ENCODE measurements around the gene RFNG. TPM values are rescaled to one million over a fixed set of nuclear protein-coding genes. Genes with fewer than 3 reads are reported as not detected.

The RFNG gene
- total and polyA plus RNA-seq, 2 of the 13 experiments (the other 11 are each of a cell fraction or from before 2014, with no cell fraction given) = 61.4 to 64.0 TPM

DNA sequence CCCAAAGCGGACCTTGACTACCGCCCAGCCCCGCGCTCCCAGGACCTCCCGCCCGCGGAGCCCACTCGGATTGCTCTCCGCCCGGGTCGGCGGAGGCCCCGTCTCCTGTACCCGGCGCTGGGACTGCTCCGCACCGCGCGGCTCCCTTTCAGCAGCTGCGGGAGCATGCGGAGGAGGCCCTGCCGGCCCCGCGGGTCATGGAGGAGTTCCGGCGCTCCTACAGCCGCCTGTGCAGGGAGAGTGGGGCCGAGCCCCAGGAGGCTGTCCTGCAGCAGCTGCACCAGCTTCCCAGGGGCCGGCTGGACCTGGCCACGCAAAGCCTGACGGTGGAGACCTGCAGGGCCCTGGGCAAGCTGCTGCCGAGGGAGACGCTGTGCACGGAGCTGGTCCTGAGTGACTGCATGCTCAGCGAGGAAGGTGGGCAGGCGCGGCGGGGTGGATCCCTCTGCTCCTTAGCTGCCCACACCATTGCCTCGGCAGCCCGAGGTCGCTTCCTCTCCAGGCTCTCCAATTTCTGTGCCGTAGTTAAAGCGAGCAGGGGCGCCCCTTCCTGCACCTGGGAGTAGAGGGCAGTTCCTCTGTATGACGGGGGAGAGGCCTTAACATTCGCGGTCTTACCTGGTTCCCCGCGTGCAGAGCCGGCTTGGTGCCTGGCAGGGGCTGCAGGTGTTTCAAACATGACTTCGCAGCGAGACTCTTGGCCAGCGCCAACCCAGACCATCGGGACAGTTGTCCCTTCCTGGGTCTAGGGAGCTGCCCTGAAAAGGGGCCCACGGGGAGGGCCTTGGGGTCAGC is 28.0 kb downstream of the RFNG start (continued):
- 0 out of 2 replicates have a peak, but pooled peaks have one; percentile 7 for TF ChIP-seq ZNF619 (CRISPR knock-in tag; IDR thresholded peaks at IDR 0.05)
- no peak for TF ChIP-seq ZNF75D (CRISPR knock-in tag; IDR thresholded peaks at IDR 0.05; ENCODE audit: borderline replicate concordance)
- peak; percentile 62; the same call in 1 of the 2 replicates for TF ChIP-seq TIGD3 (CRISPR knock-in tag; IDR thresholded peaks at IDR 0.05; ENCODE audit: borderline replicate concordance)
- no peak for TF ChIP-seq ZNF121 (CRISPR knock-in tag; IDR thresholded peaks at IDR 0.05)
- TF ChIP-seq, protein P1, sequence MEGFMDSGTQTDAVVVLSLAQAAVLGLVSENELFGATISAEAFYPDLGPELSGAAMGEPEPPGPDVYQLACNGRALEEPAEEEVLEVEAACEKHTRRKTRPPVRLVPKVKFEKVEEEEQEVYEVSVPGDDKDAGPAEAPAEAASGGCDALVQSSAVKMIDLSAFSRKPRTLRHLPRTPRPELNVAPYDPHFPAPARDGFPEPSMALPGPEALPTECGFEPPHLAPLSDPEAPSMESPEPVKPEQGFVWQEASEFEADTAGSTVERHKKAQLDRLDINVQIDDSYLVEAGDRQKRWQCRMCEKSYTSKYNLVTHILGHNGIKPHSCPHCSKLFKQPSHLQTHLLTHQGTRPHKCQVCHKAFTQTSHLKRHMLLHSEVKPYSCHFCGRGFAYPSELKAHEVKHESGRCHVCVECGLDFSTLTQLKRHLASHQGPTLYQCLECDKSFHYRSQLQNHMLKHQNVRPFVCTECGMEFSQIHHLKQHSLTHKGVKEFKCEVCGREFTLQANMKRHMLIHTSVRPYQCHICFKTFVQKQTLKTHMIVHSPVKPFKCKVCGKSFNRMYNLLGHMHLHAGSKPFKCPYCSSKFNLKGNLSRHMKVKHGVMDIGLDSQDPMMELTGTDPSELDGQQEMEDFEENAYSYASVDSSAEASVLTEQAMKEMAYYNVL (CRISPR knock-in tag; IDR thresholded peaks at IDR 0.05; ENCODE audit: borderline replicate concordance) = no peak
- TF ChIP-seq ZFP36L1 (CRISPR knock-in tag; IDR thresholded peaks at IDR 0.05) = no peak
- TF ChIP-seq MXD4 (CRISPR knock-in tag; IDR thresholded peaks at IDR 0.05) = 0 out of 2 replicates have a peak, but pooled peaks have one; percentile 6
- TF ChIP-seq, protein P2, sequence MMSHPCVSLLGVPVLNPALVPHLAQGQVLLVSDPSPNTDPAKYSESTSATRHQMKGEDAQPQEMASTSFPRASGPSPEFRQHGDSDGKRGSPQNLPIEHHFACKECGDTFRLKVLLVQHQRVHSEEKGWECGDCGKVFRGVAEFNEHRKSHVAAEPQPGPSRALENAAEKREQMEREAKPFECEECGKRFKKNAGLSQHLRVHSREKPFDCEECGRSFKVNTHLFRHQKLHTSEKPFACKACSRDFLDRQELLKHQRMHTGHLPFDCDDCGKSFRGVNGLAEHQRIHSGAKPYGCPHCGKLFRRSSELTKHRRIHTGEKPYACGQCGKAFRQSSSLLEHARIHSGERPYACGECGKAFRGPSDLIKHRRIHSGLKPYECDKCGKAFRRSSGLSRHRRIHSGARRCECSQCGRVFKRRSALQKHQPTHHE (CRISPR knock-in tag; IDR thresholded peaks at IDR 0.05; ENCODE audit: borderline replicate concordance) = no peak
- peak; percentile 11; the same call in 1 of the 2 replicates for TF ChIP-seq HOXA3 (CRISPR knock-in tag; IDR thresholded peaks at IDR 0.05)
- TF ChIP-seq RCOR2 (CRISPR knock-in tag; IDR thresholded peaks at IDR 0.05) = no peak
- TF ChIP-seq ZHX2 (IDR thresholded peaks at IDR 0.05; ENCODE audit: low read depth) = no peak
- TF ChIP-seq ZHX2 (CRISPR knock-in tag; IDR thresholded peaks at IDR 0.05; ENCODE audit: borderline replicate concordance) = no peak
- TF ChIP-seq, protein P3, sequence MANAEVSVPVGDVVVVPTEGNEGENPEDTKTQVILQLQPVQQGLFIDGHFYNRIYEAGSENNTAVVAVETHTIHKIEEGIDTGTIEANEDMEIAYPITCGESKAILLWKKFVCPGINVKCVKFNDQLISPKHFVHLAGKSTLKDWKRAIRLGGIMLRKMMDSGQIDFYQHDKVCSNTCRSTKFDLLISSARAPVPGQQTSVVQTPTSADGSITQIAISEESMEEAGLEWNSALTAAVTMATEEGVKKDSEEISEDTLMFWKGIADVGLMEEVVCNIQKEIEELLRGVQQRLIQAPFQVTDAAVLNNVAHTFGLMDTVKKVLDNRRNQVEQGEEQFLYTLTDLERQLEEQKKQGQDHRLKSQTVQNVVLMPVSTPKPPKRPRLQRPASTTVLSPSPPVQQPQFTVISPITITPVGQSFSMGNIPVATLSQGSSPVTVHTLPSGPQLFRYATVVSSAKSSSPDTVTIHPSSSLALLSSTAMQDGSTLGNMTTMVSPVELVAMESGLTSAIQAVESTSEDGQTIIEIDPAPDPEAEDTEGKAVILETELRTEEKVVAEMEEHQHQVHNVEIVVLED (CRISPR knock-in tag; IDR thresholded peaks at IDR 0.05; ENCODE audit: borderline replicate concordance) = no peak
- peak; percentile 60; the same call in 1 of the 2 replicates for TF ChIP-seq ZNF430 (CRISPR knock-in tag; IDR thresholded peaks at IDR 0.05)
